ENCODE measurements around the gene EPHB1.
"Not testable (repeated sequence)": the region's sequence is repeated elsewhere in the genome, so short reads cannot be mapped to it uniquely, and the experiment has no call there.

The EPHB1 gene

GRCh38 chr3:134766290-134766689 is 28.8 kb upstream of the EPHB1 start:
- Mint-ChIP-seq H3K27ac (no peak overlapping the region), H3K36me3 (ENCODE audit: low read depth) (no peaks in the 10 kb centered on the region), H3K4me1 (ENCODE audit: low read depth) (no peaks in the 10 kb centered on the region), H3K4me3 (no peak overlapping the region), H3K9me3 (no peaks in the 10 kb centered on the region), H3K27me3 (ENCODE audit: low read depth) (peaks cover 6% of the 10 kb centered on the region)
- DNase-seq (ENCODE audit: low spot score): no peak

GRCh38 chr3:134768116-134768515 is 26.9 kb upstream of the EPHB1 start:
- Mint-ChIP-seq H3K4me3 (no peak overlapping the region), H3K27me3 (ENCODE audit: low read depth) (peaks cover 6% of the 10 kb centered on the region), H3K27ac (no peak overlapping the region), H3K9me3 (no peaks in the 10 kb centered on the region), H3K4me1 (ENCODE audit: low read depth) (no peaks in the 10 kb centered on the region), H3K36me3 (ENCODE audit: low read depth) (no peaks in the 10 kb centered on the region)
- DNase-seq (ENCODE audit: low spot score): no peak

GRCh38 chr3:134768837-134769236 is 26.2 kb upstream of the EPHB1 start:
- Mint-ChIP-seq H3K36me3 (ENCODE audit: low read depth) (no peaks in the 10 kb centered on the region), H3K27ac (no peak overlapping the region), H3K4me3 (no peak overlapping the region), H3K4me1 (ENCODE audit: low read depth) (no peaks in the 10 kb centered on the region), H3K27me3 (ENCODE audit: low read depth) (peaks cover 8% of the 10 kb centered on the region), H3K9me3 (no peaks in the 10 kb centered on the region)
- DNase-seq (ENCODE audit: low spot score): no peak

DNA sequence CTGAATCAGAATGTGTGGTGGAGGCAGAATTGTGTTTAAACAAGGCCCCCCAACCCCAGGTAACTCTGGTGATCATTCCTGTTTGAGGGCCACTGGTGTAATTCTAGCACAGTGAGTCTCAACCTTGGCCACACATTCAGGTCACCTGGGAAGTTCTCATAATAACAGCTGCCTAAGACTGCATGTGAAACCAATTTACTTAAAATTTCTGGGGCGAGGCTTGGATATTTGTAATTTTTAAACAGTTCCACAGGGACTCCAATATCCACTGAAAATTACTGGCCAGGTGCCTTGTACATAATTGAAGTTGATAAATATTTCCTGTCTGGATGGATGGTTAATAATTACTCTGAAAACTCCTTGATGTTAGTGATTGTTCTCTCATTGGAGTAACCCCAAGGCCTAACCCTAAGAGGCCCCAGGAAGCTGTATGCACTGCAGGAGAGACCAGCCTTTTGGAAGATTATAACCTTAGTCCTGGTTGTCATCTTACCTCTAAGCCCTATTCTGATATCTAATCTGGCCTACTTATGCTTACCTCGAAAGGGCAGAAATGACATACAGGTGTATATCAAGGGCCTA is 25.7 kb upstream of the EPHB1 start:
- Mint-ChIP-seq H3K4me3 (no peak overlapping the region), H3K36me3 (ENCODE audit: low read depth) (no peaks in the 10 kb centered on the region), H3K27ac (no peak overlapping the region), H3K27me3 (ENCODE audit: low read depth) (peaks cover 12% of the 10 kb centered on the region), H3K4me1 (ENCODE audit: low read depth) (no peaks in the 10 kb centered on the region), H3K9me3 (no peaks in the 10 kb centered on the region)
- no peak for DNase-seq (ENCODE audit: low spot score)

DNA sequence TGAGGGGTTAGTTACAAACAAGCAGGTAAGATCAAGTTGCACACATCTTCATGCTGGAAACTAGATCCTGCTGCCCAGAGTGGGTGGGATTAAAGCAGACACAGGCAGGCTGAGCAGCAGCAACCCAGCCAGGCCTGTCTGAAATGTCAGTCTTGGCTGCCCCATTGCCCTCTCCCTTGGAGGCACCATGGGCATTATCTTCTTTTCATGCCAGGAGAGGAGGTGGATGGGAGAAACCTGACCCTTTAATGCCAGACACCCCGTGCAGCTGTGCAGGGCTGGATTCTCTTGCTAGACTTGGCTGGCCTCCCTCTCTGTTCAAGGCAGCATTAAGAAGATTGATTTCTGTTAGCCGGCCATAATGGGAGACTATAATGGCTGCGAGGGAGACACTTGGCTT is 23.0 kb upstream of the EPHB1 start:
- Mint-ChIP-seq H3K27ac (no peak overlapping the region), H3K36me3 (ENCODE audit: low read depth) (no peaks in the 10 kb centered on the region), H3K27me3 (ENCODE audit: low read depth) (peaks cover 13% of the 10 kb centered on the region), H3K4me3 (no peak overlapping the region), H3K9me3 (no peaks in the 10 kb centered on the region), H3K4me1 (ENCODE audit: low read depth) (peaks cover 6% of the 10 kb centered on the region)
- DNase-seq (ENCODE audit: low spot score): no peak

GRCh38 chr3:134772591-134772990 is 22.5 kb upstream of the EPHB1 start:
- no peak for DNase-seq (ENCODE audit: low spot score)
- Mint-ChIP-seq H3K36me3 (ENCODE audit: low read depth) (no peaks in the 10 kb centered on the region), H3K4me3 (no peak overlapping the region), H3K4me1 (ENCODE audit: low read depth) (peaks cover 9% of the 10 kb centered on the region), H3K9me3 (no peaks in the 10 kb centered on the region), H3K27me3 (ENCODE audit: low read depth) (peaks cover 13% of the 10 kb centered on the region), H3K27ac (no peak overlapping the region)

DNA sequence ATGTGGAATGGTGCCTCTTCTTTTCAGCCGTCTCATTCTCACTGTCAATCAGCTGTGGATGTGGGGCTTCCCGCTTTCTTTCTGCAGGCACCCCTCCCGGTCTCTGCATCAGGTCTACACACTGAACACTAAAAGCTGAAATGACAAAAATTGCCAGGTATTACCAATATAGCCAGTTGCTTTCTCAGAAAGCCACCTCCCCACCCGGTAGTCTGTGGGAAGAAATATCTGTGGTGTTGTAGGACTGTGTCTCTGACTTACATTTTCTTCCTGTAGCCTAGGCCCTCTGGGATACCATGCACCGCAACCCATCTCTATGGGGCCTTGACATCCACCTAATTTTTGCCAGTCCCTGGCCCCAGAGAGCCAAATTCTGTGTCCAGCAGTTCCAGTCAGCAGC is 19.2 kb upstream of the EPHB1 start:
- DNase-seq (ENCODE audit: low spot score): no peak
- no peak overlapping the region for H3K4me3 Mint-ChIP-seq
- H3K27ac Mint-ChIP-seq: no peak overlapping the region
- no peaks in the 10 kb centered on the region for H3K36me3 Mint-ChIP-seq (ENCODE audit: low read depth)
- no peaks in the 10 kb centered on the region for H3K9me3 Mint-ChIP-seq
- H3K27me3 Mint-ChIP-seq (ENCODE audit: low read depth): peaks cover 19% of the 10 kb centered on the region
- peaks cover 10% of the 10 kb centered on the region for H3K4me1 Mint-ChIP-seq (ENCODE audit: low read depth)

GRCh38 chr3:134776518-134776917 is 18.5 kb upstream of the EPHB1 start:
- peaks cover 21% of the 10 kb centered on the region for H3K27me3 Mint-ChIP-seq (ENCODE audit: low read depth)
- no peak overlapping the region for H3K27ac Mint-ChIP-seq
- H3K36me3 Mint-ChIP-seq (ENCODE audit: low read depth): no peaks in the 10 kb centered on the region
- H3K4me1 Mint-ChIP-seq (ENCODE audit: low read depth): peaks cover 10% of the 10 kb centered on the region
- DNase-seq (ENCODE audit: low spot score): no peak
- H3K4me3 Mint-ChIP-seq: no peak overlapping the region
- no peaks in the 10 kb centered on the region for H3K9me3 Mint-ChIP-seq

- H3K4me3 Mint-ChIP-seq: peak overlapping the region; percentile 21
Measured at GRCh38 chr3:134777341-134777740, 17.7 kb upstream of the EPHB1 start.

GRCh38 chr3:134788283-134788682 is 6.8 kb upstream of the EPHB1 start:
- not testable (repeated sequence) for H3K4me1 Mint-ChIP-seq (ENCODE audit: low read depth); DNase-seq (ENCODE audit: low spot score); H3K36me3 Mint-ChIP-seq (ENCODE audit: low read depth); H3K9me3 Mint-ChIP-seq; H3K4me3 Mint-ChIP-seq; H3K27ac Mint-ChIP-seq
- peaks cover 44% of the 10 kb centered on the region for H3K27me3 Mint-ChIP-seq (ENCODE audit: low read depth)

More at GRCh38 chr3:134777341-134777740, 17.7 kb upstream of the EPHB1 start:
- Mint-ChIP-seq H3K9me3 (no peaks in the 10 kb centered on the region), H3K4me1 (ENCODE audit: low read depth) (peaks cover 10% of the 10 kb centered on the region), H3K36me3 (ENCODE audit: low read depth) (no peaks in the 10 kb centered on the region), H3K27me3 (ENCODE audit: low read depth) (peaks cover 23% of the 10 kb centered on the region), H3K27ac (peak overlapping the region; percentile 38)
- no peak for DNase-seq (ENCODE audit: low spot score)

- H3K4me1 Mint-ChIP-seq (ENCODE audit: low read depth): no peaks in the 10 kb centered on the region
- H3K27me3 Mint-ChIP-seq (ENCODE audit: low read depth): peaks cover 48% of the 10 kb centered on the region
- H3K27ac Mint-ChIP-seq: no peak overlapping the region
- H3K4me3 Mint-ChIP-seq: no peak overlapping the region
- no peak for DNase-seq (ENCODE audit: low spot score)
- H3K36me3 Mint-ChIP-seq (ENCODE audit: low read depth): no peaks in the 10 kb centered on the region
- no peaks in the 10 kb centered on the region for H3K9me3 Mint-ChIP-seq
Measured at GRCh38 chr3:134790065-134790464, 5.0 kb upstream of the EPHB1 start.

DNA sequence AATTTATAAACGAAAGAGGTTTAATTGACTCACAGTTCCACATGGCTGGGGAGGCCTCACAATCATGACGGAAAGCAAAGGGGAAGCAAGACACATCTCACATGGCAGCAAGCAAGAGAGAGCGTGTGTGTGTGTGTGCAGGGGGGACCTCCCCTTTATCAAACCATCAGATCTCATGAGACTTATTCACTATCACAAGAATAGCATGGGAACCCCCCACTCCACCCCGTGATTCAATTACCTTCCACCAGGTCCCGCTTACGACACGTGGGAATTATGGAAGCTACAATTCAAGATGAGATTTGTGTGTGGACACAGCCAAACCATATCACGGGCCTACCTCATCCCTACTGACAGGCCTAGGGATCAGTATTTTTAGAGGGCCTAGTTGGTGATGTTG is 3.1 kb upstream of the EPHB1 start:
- Mint-ChIP-seq H3K27me3 (ENCODE audit: low read depth) (peaks cover 48% of the 10 kb centered on the region), H3K9me3 (no peaks in the 10 kb centered on the region), H3K36me3 (ENCODE audit: low read depth) (no peaks in the 10 kb centered on the region), H3K4me3 (no peak overlapping the region), H3K4me1 (ENCODE audit: low read depth) (peaks cover 3% of the 10 kb centered on the region), H3K27ac (no peak overlapping the region)
- no peak for DNase-seq (ENCODE audit: low spot score)

DNA sequence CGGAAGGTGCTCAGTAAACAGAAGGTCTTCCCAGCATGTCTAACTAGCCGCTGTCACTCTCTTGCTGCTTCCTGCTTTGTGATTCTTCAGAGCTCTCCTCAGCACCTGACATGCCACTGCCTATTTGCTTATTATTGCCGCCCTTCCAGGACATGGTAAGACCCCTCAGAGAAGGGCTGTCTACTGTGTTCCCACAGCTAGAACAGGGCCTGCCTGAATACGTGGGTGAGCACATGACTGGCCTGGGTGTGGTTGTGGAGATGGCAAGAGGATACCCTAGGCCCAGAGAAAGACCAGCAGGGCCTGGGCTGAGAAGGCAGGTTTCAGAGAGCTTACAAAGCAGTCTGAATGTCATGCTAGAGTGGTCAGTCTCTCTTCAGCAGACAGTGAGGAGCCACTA is 2.4 kb upstream of the EPHB1 start:
- no peaks in the 10 kb centered on the region for H3K36me3 Mint-ChIP-seq (ENCODE audit: low read depth)
- no peak for DNase-seq (ENCODE audit: low spot score)
- peaks cover 48% of the 10 kb centered on the region for H3K27me3 Mint-ChIP-seq (ENCODE audit: low read depth)
- H3K4me1 Mint-ChIP-seq (ENCODE audit: low read depth): peaks cover 10% of the 10 kb centered on the region
- H3K4me3 Mint-ChIP-seq: no peak overlapping the region
- H3K9me3 Mint-ChIP-seq: no peaks in the 10 kb centered on the region
- no peak overlapping the region for H3K27ac Mint-ChIP-seq

DNA sequence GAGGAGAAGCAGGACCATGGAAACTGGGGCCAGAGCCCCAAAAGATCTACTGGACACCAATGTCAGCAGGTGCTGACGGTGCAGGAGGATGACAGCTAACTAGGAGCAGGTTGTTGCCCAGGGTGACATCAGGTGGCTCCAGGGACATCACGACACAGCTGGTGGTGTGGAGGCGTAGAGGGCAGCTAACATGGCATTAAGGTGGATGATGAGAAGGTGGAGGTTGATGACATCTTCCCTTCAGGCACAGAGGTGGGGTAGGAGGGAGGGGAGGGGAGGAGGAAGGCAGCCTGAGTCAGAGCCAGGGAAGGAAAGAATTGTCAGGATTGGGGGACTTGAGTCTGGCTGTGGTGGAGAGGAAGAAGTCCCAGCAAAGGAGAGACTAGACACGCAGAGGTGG is 1.5 kb upstream of the EPHB1 start:
- no peak overlapping the region for H3K27ac Mint-ChIP-seq
- H3K4me3 Mint-ChIP-seq: no peak overlapping the region
- DNase-seq (ENCODE audit: low spot score): no peak
- no peaks in the 10 kb centered on the region for H3K9me3 Mint-ChIP-seq
- H3K27me3 Mint-ChIP-seq (ENCODE audit: low read depth): peaks cover 52% of the 10 kb centered on the region
- peaks cover 11% of the 10 kb centered on the region for H3K4me1 Mint-ChIP-seq (ENCODE audit: low read depth)
- H3K36me3 Mint-ChIP-seq (ENCODE audit: low read depth): no peaks in the 10 kb centered on the region

GRCh38 chr3:134794323-134794722 is 737 bp upstream of the EPHB1 start:
- Mint-ChIP-seq H3K27ac (no peak overlapping the region), H3K27me3 (ENCODE audit: low read depth) (peaks cover 56% of the 10 kb centered on the region)

More at GRCh38 chr3:134794323-134794722, 737 bp upstream of the EPHB1 start:
- Mint-ChIP-seq H3K36me3 (ENCODE audit: low read depth) (no peaks in the 10 kb centered on the region), H3K4me1 (ENCODE audit: low read depth) (peaks cover 11% of the 10 kb centered on the region), H3K9me3 (no peaks in the 10 kb centered on the region), H3K4me3 (peak overlapping the region; percentile 93)
- DNase-seq (ENCODE audit: low spot score): no peak

Data from T-helper 2 cell treated with Interferon-gamma antibody and Interleukin-4, amounts not matched to agents 5 μg/mL and 100 μg/mL, for 36 hours (primary cell).